Skin of body (tissue), 2 donors: Measurements from ENCODE around the gene IGF1. TPM values are rescaled to one million over a fixed set of nuclear protein-coding genes. Genes with fewer than 3 reads are reported as not detected.

Experiments used
- DNase-seq: peaks from one replicate; lab custom pipeline; 2025; lab: John Stamatoyannopoulos, UW
- total RNA-seq: library from RNA; depleted of rRNA; stranded (reverse); fragments of >200 nt; gene quantifications from one replicate; pipeline ENCODE4 v1.2.3, GENCODE V29; 2014

The IGF1 gene
- total RNA-seq, 1 donor from 2014 or later = 14.0 TPM

- no peak for DNase-seq
Measured at GRCh38 chr12:102429211-102430154, 50.9 kb downstream of the IGF1 start.

DNA sequence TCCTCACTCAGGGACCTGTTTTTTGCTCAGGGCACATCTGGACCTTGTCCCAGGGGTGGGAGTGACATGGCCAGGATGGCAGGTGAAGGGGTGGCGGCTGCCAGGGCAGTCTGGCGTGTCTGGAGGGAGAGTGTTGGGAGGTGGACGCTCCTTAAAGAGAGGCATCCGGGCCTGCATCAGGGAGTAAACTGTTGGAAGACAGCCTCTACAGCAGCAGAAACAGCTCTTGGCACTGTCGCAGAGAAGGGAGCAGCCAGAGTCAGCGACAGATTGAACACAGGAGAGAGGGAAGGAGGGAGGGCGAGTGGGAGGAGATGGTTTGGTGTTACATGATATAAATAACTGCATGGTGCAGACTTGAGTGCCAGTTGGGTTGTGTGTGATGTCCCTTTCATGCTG, 52.8 kb downstream of the IGF1 start:
- no peak for DNase-seq

- DNase-seq = no peak
Measured at GRCh38 chr12:102426599-102427542, 53.5 kb downstream of the IGF1 start.

GRCh38 chr12:102425109-102426039, 55.0 kb downstream of the IGF1 start:
- peak; percentile 4 for DNase-seq

DNA sequence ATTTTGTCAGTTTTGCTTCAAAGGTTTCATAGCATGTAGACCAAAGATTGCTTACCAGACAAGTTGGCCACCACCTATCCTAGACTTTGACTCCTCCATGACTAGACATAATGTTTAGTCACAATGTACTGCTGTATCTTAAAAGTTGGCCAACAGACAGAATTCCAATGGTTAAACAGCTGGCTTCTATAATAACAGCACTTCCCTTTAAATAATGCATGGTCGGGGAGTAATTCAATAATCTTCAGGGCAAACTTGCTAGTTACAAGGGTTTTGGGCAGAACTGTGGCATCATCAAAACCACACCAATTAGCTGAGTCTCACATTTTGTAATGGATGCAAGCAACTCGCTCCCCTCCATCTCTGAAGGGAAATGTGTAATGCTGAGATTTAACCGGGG, 56.9 kb downstream of the IGF1 start:
- DNase-seq = no peak

DNA sequence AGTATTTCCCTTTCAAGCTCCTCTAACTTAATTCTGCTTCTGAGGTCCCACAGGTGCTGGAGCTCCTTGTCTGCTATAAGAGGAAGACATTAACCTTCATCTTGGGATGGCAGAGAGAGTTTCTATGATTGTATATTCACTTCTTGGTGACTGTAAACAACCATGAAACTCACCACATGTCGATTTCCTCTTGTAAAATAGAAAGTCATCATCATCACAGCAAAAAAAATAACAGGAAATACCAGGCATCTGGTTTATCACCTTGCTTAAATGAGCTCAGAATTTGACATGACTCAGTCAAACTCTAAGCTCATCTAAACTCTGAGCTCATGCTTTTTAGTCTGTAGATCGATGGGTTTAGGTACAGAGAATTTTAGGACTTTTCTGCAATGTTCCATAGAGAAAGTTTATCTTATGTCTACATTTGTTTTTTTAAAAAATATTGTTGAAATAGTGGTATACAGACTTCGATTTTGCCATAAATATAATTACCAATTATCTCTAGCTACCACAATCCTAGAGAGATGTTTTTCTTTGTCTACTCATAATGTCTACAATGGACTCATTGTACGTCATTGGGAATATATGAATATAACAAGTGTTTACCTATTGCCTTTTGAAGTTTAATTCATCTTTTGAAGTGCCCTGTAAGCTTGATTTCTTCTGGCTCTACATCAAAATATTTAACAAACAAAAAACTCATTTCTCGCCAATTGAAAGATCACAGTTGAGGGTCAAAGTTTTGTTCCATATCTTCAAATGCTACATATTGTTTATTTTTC, 58.4 kb downstream of the IGF1 start:
- DNase-seq = no peak

DNA sequence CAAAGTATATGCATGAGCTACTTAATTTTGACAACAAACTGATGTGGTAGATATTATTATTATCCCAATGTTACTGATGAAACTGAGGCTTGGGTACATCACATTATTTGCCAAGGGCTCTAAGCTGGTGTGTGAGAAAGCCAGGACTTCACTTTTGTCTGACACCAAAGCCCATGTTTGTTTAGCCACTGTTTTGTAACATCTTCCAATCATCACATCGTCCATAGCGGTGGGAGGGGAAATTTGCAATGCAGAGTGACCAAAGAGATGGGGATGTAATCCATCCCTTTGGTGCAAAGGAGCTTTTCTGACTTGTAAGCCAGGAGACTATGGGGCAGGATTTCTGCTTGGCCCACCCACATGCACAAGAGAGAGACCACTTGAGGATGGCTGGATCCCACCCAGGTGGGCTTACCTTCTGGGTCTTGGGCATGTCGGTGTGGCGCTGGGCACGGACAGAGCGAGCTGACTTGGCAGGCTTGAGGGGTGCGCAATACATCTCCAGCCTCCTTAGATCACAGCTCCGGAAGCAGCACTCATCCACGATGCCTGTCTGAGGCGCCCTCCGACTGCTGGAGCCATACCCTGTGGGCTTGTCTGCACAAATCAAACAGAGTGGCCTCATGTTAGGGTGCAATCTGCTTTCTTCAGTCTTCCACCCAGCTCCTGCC, 61.1 kb downstream of the IGF1 start:
- DNase-seq = no peak

- DNase-seq = no peak
Measured at GRCh38 chr12:102417055-102417454, 63.3 kb downstream of the IGF1 start.

DNA sequence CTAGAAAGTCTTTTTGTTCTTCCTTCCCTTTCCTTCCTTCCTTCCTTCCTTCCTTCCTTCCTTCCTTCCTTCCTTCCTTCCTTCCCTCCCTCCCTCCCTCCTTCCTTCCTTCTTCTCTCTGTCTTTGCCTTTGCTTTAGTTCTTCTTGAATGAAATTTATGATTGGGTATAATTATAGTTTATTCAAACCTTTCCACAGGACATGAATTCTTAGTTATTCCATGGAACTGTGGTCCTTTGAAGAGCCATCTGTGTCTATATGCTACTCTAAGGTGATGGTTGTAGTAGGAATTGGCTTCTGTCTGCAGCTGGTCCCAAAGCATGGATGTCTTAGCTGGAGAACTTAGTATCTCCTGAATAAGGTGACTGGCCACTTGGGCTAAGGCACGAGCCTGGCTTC, 64.8 kb downstream of the IGF1 start:
- no peak for DNase-seq

DNA sequence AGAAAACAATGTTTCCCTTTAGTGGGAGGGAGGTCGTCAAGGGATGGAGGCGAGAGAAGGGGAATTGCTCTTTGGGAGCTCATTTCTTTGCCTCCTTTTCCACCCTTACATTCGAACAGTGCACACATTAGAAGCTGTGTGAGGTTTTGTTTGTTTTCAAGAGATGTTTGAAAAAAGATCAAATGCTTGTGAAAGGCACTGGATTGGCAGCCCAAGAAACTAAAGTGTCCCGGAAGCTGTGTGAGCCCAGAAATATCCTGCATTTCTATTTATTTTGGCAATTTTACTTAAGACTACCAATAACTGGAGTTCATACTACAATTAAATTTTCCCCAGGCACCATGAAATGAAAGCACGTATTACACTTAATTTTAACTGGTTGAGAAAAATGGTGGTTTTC, 67.0 kb downstream of the IGF1 start:
- no peak for DNase-seq

DNA sequence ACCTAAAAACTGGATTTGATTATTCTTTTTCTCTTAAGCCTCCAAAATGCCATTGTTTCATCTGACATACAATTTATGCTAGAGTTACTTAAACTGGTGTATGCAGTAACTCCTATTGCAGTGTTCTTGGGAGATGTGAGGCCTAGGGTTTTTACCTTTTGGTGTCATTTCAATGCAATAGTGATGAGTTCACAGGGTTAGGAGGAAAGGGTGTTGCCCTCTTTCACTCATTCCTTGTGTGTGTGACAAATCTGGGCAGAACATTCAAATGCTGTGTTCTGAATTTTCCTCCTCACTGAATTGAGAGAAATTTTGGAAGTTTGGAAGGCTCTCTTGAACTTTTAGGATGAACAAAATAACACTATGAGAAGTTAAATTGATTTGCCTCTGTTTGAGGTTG, 69.9 kb downstream of the IGF1 start:
- no peak for DNase-seq

GRCh38 chr12:102408487-102409297, 71.7 kb downstream of the IGF1 start:
- DNase-seq = no peak

- no peak for DNase-seq
Measured at GRCh38 chr12:102407776-102408486, 72.4 kb downstream of the IGF1 start.

GRCh38 chr12:102406033-102406584, 74.3 kb downstream of the IGF1 start:
- peak; percentile 65 for DNase-seq

DNA sequence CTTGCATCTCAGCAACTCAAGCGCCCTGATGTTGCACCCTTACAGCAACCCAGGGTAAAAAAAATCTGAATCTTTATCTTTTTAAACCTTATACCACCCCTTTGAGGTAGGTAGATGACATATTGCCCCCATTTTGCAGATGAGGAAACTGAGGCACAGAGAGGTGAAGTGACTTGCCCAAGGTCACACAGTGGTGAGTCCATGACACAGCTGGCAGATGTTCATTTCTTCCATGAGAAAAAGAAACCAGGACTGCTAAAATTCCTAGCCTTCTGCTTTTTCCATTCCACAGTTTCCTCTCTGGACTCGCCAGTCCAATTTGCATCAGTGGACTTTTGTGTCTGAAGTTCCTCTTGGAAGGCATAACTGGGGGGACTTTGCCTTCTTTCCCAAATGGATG, 79.3 kb downstream of the IGF1 start:
- no peak for DNase-seq

DNA sequence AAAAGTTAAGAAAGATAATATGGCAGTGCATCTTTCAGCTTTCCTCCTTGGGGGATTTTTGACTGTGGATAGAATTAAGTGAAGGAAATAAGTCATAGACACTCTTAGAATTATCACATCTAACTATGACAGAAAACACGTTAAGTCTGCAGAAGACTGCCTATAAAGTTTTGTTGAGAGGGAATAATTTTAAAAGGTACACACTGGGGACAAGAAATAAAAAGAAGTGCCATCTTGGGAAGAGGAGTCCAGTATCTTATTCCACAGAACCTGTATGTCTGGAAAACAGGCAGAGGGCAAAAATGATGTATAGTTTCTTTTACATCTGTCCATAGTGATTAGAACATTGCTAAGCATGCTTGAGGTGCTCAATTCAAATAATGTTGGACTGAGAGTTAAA, 80.7 kb downstream of the IGF1 start:
- DNase-seq = no peak

GRCh38 chr12:102396276-102396675, 84.1 kb downstream of the IGF1 start:
- DNase-seq = no peak

- no peak for DNase-seq
Measured at GRCh38 chr12:102394200-102394599, 86.2 kb downstream of the IGF1 start.
